Measurements from ENCODE around the gene SMYD3.

DNA sequence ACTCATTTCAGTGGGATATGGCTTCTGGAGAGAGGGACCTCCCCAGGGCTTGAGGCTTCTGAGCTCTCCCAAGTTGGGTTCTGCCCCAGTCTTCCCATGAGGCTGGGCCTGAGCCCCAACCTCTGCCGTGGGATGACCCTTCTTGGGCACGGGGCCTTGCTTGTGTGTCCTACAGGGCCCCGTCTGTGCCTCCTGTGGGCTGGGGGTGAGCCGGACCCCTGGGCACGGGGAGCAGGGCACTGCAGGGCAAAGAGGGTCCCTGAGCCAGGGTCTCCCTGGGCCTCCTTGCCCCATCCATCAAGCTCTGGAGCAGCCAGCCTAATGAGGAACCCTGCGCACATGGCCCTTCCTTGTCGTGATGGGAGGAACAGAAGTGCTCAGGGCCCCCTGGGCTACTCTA is 5.2 kb upstream of the SMYD3 start:
- TF ChIP-seq POLR2AphosphoS5 (IDR thresholded peaks at IDR 0.05; ENCODE audit: low read depth, low read length) (no peak), RXRA (CRISPR knock-in tag; IDR thresholded peaks at IDR 0.05) (no peak), ZNF354B (CRISPR knock-in tag; IDR thresholded peaks at IDR 0.05) (no peak), SP1 (IDR thresholded peaks at IDR 0.05) (no peak), SP1 (CRISPR knock-in tag; IDR thresholded peaks at IDR 0.05) (no peak)
- TF ChIP-seq, protein P1, sequence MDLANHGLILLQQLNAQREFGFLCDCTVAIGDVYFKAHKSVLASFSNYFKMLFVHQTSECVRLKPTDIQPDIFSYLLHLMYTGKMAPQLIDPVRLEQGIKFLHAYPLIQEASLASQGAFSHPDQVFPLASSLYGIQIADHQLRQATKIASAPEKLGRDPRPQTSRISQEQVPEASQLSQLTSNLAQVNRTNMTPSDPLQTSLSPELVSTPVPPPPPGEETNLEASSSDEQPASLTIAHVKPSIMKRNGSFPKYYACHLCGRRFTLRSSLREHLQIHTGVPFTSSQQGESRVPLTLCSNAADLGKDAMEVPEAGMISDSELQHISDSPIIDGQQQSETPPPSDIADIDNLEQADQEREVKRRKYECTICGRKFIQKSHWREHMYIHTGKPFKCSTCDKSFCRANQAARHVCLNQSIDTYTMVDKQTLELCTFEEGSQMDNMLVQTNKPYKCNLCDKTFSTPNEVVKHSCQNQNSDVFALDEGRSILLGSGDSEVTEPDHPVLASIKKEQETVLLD (CRISPR knock-in tag; IDR thresholded peaks at IDR 0.05; ENCODE audit: low read depth): no peak
